ENCODE measurements around the gene ST14. TPM values are rescaled to one million over a fixed set of nuclear protein-coding genes. Genes with fewer than 3 reads are reported as not detected.

Gene ST14
- total RNA-seq, 2 experiments from 2014 or later, result not detected

DNA sequence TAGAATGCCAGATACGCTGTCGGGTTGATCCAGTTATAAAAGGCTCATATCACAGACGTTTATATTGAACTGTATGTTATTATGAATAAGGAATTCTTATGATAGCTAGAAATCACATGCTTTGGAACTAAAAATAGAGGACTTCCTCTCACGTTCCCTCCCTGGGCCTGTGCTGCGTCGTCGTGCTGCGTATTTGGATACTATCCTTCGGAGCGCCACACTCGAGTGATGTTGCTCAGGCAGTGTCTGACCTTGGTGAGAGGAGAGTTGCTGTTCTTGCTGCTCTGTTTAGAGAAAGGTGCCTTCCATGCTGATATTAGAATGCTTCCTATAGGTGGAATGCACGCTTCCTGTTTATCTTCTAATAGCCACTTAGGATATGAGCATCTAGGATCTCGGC is 20.2 kb upstream of the ST14 start:
- Mint-ChIP-seq H3K9me3 (no peaks in the 10 kb centered on the region), H3K27me3 (no peaks in the 10 kb centered on the region), H3K4me3 (no peak overlapping the region), H3K4me1 (ENCODE audit: low read depth) (no peaks in the 10 kb centered on the region), H3K27ac (no peak overlapping the region), H3K36me3 (peaks cover 17% of the 10 kb centered on the region)
- intact Hi-C loops (cut with micrococcal nuclease), result no loop called here
- no peak for DNase-seq
- POLR2A ChIA-PET, result no interaction called here
- CTCF ChIA-PET, result interaction anchor here (0.6 kb wide), 1 partner anchor 292 kb away, joined by 3 read pairs; no protein-coding TSS in a partner anchor

DNA sequence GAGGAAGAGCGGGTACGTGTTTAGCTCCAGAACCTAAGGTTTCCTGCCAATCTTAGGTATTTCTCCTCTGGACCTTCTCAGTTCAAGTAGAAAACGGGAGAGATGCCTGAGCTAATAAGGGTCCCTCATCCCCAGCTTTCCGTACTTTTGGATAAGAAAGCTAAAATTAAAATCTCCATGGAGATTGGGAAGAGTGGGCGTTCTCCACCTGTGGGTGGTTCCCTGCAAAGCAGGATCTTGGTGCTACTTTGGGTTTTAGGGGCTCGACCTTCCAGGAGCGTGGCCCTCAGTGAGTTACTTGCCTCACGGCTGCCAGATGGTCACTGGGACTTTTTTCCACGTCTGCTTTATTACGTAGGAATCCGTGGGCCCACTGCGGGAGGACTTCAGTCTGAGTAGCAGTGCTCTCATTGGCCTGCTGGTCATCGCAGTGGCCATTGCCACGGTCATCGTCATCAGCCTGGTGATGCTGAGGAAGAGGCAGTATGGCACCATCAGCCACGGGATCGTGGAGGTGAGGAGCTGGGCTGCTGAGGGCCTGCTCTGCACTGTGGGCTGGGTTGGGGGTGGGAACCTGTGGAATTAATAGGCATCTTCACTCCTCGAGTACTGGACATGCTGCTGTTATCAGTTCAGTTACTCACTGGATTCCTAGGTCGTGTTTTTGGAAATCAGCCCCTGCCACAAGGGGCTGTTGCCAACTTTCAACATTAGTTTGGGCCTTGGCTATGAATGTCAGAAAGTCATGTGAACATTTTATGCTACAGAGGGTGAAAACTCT is 17.8 kb upstream of the ST14 start:
- Mint-ChIP-seq H3K4me3 (no peak overlapping the region), H3K36me3 (peaks cover 9% of the 10 kb centered on the region), H3K4me1 (ENCODE audit: low read depth) (peaks cover 6% of the 10 kb centered on the region), H3K27ac (no peak overlapping the region), H3K27me3 (no peaks in the 10 kb centered on the region), H3K9me3 (no peaks in the 10 kb centered on the region)
- intact Hi-C loops (cut with micrococcal nuclease), result no loop called here
- CTCF ChIA-PET, result interaction anchor here (0.9 to 1.4 kb wide), 2 partner anchors 9 to 218 kb away, joined by 3 read pairs; no protein-coding TSS in a partner anchor
- POLR2A ChIA-PET, result no interaction called here
- DNase-seq, result no peak

DNA sequence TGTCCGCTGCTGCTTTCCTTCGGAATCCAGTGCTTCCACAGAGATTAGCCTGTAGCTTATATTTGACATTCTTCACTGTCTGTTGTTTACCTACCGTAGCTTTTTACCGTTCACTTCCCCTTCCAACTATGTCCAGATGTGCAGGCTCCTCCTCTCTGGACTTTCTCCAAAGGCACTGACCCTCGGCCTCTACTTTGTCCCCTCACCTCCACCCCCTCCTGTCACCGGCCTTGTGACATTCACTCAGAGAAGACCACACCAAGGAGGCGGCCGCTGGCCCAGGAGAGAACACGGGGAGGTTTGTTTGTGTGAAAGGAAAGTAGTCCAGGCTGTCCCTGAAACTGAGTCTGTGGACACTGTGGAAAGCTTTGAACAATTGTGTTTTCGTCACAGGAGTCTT is 15.4 kb upstream of the ST14 start:
- intact Hi-C loops (cut with micrococcal nuclease), result no loop called here
- ChIA-PET CTCF (interaction anchor here (2.6 kb wide), 1 partner anchor 12 kb away, joined by 8 read pairs; no protein-coding TSS in a partner anchor), POLR2A (no interaction called here)
- DNase-seq, result no peak
- Mint-ChIP-seq H3K27me3 (no peaks in the 10 kb centered on the region), H3K4me1 (ENCODE audit: low read depth) (peaks cover 9% of the 10 kb centered on the region), H3K36me3 (peaks cover 2% of the 10 kb centered on the region), H3K4me3 (no peak overlapping the region), H3K27ac (no peak overlapping the region), H3K9me3 (no peaks in the 10 kb centered on the region)

DNA sequence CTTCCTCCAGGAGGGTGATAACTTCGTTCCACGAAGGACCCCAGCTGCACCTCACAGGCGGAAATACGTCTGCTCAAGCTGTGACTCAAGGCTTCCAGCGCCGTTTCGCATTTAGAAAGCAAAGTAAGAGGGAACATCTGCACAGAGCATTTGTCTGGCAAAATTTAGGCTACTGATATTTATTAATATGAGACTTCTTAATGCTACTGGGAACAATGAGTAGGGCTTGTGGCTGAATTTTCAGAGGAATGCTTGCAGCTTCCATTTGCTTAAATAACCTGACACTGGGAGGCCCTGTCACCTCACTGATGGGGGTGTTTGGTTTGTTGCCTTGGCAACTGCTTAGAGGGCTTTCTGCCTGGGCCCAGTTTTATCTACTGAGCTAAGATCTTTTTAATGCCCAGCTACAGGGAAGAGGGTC is 14.7 kb upstream of the ST14 start:
- CTCF ChIA-PET, result interaction anchor here (2.0 to 2.6 kb wide), 2 partner anchors 13 kb away, joined by 6 to 8 read pairs; no protein-coding TSS in a partner anchor
- POLR2A ChIA-PET, result no interaction called here
- peaks cover 2% of the 10 kb centered on the region for H3K36me3 Mint-ChIP-seq
- H3K9me3 Mint-ChIP-seq, result no peaks in the 10 kb centered on the region
- intact Hi-C loops (cut with micrococcal nuclease), result no loop called here
- H3K27me3 Mint-ChIP-seq, result no peaks in the 10 kb centered on the region
- no peak overlapping the region for H3K27ac Mint-ChIP-seq
- no peak overlapping the region for H3K4me3 Mint-ChIP-seq
- DNase-seq, result no peak
- H3K4me1 Mint-ChIP-seq (ENCODE audit: low read depth), result peaks cover 9% of the 10 kb centered on the region

- Mint-ChIP-seq H3K9me3 (no peaks in the 10 kb centered on the region), H3K36me3 (peaks cover 2% of the 10 kb centered on the region), H3K4me3 (no peak overlapping the region), H3K27me3 (no peaks in the 10 kb centered on the region), H3K27ac (no peak overlapping the region), H3K4me1 (ENCODE audit: low read depth) (peaks cover 9% of the 10 kb centered on the region)
- DNase-seq, result no peak
- ChIA-PET CTCF (interaction anchor here (0.8 to 2.6 kb wide), 4 partner anchors 13 to 181 kb away, joined by 3 to 8 read pairs (median 5); no protein-coding TSS in a partner anchor), POLR2A (no interaction called here)
- intact Hi-C loops (cut with micrococcal nuclease), result no loop called here
Observed at GRCh38 chr11:130145311-130145812, 14.2 kb upstream of the ST14 start.

DNA sequence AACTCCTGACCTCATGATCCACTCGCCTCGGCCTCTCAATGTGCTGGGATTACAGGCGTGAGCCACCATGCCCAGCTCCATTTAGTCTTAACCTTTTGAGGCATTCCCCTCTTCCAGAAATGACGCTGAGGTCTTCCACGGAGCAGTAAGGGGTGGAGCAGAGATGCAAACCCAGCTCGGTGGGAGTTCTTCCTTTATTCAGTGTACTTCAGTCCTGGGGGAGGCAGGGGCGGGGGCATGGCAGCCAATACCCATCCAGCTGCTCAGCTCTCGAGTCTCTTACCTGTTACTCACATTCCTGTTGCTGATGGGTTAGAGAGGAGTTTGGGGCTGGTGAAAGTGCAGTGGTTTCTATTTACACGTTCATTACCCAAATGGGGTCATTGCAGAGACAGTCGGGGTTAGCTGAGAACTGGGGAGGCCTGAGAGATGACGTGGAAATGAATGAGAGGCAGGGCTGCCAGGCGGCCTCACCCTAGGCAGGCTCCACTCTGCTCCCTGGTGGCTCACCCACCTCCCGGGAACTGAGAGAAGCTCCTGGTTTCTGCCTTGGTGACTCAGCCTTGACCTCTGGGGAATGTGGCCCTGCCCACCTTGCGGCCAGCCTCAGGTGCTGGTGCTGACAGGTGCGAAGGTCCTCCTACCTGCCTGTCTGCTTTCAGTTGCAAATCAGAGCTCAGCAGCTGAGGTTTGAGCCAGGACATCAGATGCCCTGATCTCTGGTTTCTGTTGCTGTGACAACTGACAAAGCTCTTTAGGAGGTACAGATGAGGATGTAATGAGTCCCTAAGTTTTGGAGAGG is 13.4 kb upstream of the ST14 start:
- H3K9me3 Mint-ChIP-seq, result no peaks in the 10 kb centered on the region
- no peak overlapping the region for H3K4me3 Mint-ChIP-seq
- peaks cover 9% of the 10 kb centered on the region for H3K4me1 Mint-ChIP-seq (ENCODE audit: low read depth)
- DNase-seq, result no peak
- peaks cover 2% of the 10 kb centered on the region for H3K36me3 Mint-ChIP-seq
- ChIA-PET CTCF (interaction anchor here (0.8 to 2.0 kb wide), 6 partner anchors 12 to 223 kb away, joined by 3 to 6 read pairs (median 4); no protein-coding TSS in a partner anchor), POLR2A (no interaction called here)
- intact Hi-C loops (cut with micrococcal nuclease), result no loop called here
- no peaks in the 10 kb centered on the region for H3K27me3 Mint-ChIP-seq
- H3K27ac Mint-ChIP-seq, result no peak overlapping the region

DNA sequence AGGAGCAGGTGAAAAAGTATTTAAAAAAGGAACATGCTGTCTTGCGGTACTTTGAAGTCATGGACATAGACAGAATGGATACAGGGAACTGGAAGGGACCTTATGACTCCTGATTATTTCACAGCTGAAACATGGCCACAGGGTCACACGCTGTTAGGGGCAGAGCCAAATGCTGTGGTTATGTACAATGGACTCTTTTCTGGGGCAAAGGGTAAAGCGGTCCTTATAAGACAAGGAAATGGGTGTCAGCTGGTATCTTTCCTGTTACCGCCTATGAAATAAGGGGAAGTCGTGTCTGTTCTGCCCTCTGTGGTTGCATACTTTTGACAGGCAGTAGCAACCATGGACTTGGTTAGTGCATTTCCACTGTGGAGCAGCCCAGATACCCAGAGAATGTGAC is 12.8 kb upstream of the ST14 start:
- no peak overlapping the region for H3K4me3 Mint-ChIP-seq
- peaks cover 2% of the 10 kb centered on the region for H3K36me3 Mint-ChIP-seq
- H3K4me1 Mint-ChIP-seq (ENCODE audit: low read depth), result peaks cover 9% of the 10 kb centered on the region
- H3K9me3 Mint-ChIP-seq, result no peaks in the 10 kb centered on the region
- no peak overlapping the region for H3K27ac Mint-ChIP-seq
- CTCF ChIA-PET, result interaction anchor here (0.8 to 2.0 kb wide), 4 partner anchors 11 to 224 kb away, joined by 3 to 6 read pairs (median 4); no protein-coding TSS in a partner anchor
- POLR2A ChIA-PET, result no interaction called here
- intact Hi-C loops (cut with micrococcal nuclease), result no loop called here
- DNase-seq, result no peak
- H3K27me3 Mint-ChIP-seq, result no peaks in the 10 kb centered on the region

- intact Hi-C loops (cut with micrococcal nuclease), result no loop called here
- POLR2A ChIA-PET, result no interaction called here
- CTCF ChIA-PET, result no interaction called here
- no peak for DNase-seq
- H3K27ac Mint-ChIP-seq, result no peak overlapping the region
- no peaks in the 10 kb centered on the region for H3K27me3 Mint-ChIP-seq
- H3K36me3 Mint-ChIP-seq, result peaks cover 2% of the 10 kb centered on the region
- no peaks in the 10 kb centered on the region for H3K9me3 Mint-ChIP-seq
- no peak overlapping the region for H3K4me3 Mint-ChIP-seq
- peaks cover 9% of the 10 kb centered on the region for H3K4me1 Mint-ChIP-seq (ENCODE audit: low read depth)
Observed at GRCh38 chr11:130148796-130149326, 10.7 kb upstream of the ST14 start.

- no peaks in the 10 kb centered on the region for H3K36me3 Mint-ChIP-seq
- no peak for DNase-seq
- intact Hi-C loops (cut with micrococcal nuclease), result no loop called here
- ChIA-PET POLR2A (no interaction called here), CTCF (interaction anchor here (1.0 to 1.3 kb wide), 2 partner anchors 18 to 62 kb away, joined by 3 to 4 read pairs; no protein-coding TSS in a partner anchor)
- H3K27me3 Mint-ChIP-seq, result peaks cover 1% of the 10 kb centered on the region
- H3K9me3 Mint-ChIP-seq, result no peaks in the 10 kb centered on the region
- H3K27ac Mint-ChIP-seq, result no peak overlapping the region
- H3K4me3 Mint-ChIP-seq, result no peak overlapping the region
- H3K4me1 Mint-ChIP-seq (ENCODE audit: low read depth), result peaks cover 9% of the 10 kb centered on the region
Observed at GRCh38 chr11:130150790-130151189, 8.8 kb upstream of the ST14 start.

DNA sequence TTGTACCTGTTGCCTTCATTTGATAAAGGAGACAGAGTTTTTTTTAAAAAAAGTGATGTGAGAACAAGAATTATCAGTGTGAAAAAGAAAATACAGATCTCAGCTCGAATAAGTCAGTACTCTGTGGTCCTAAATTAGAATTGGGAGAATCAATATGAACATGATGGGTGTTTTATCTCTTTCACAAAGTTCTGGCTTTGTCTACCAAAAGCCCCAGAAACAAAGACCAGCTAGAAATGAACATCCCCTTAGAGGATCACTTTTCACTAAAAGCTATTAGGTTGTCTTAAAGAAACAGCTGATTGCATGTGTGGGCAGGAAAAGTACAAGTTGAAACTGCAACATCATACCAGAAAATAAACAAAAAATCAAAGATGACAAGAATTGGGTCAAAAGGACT is 8.4 kb upstream of the ST14 start:
- H3K4me1 Mint-ChIP-seq (ENCODE audit: low read depth), result peaks cover 8% of the 10 kb centered on the region
- no peak overlapping the region for H3K4me3 Mint-ChIP-seq
- peaks cover 1% of the 10 kb centered on the region for H3K27me3 Mint-ChIP-seq
- POLR2A ChIA-PET, result no interaction called here
- no peaks in the 10 kb centered on the region for H3K36me3 Mint-ChIP-seq
- H3K9me3 Mint-ChIP-seq, result no peaks in the 10 kb centered on the region
- H3K27ac Mint-ChIP-seq, result no peak overlapping the region
- intact Hi-C loops (cut with micrococcal nuclease), result no loop called here
- DNase-seq, result no peak
- CTCF ChIA-PET, result interaction anchor here (1.0 to 1.3 kb wide), 2 partner anchors 19 to 61 kb away, joined by 3 to 4 read pairs; no protein-coding TSS in a partner anchor

GRCh38 chr11:130156108-130157022 is 3.2 kb upstream of the ST14 start:
- POLR2A ChIA-PET, result no interaction called here
- Mint-ChIP-seq H3K36me3 (no peaks in the 10 kb centered on the region), H3K4me3 (no peak overlapping the region), H3K4me1 (ENCODE audit: low read depth) (peaks cover 10% of the 10 kb centered on the region), H3K27ac (no peak overlapping the region), H3K9me3 (no peaks in the 10 kb centered on the region), H3K27me3 (peaks cover 26% of the 10 kb centered on the region)
- CTCF ChIA-PET, result no interaction called here
- intact Hi-C loops (cut with micrococcal nuclease), result no loop called here
- DNase-seq, result no peak
